GM18526 (cell line): Measurements from ENCODE around the gene PAM.

Experiments
- POLR2A ChIP-seq: IDR thresholded peaks from 3 replicates; pipeline ENCODE4 v1.6.1; 2011; ENCODE audit not compliant: insufficient read length; ENCODE audit errors: extremely low read depth

Gene PAM

GRCh38 chr5:102996011-102996575, 241.0 kb downstream of the PAM start:
- no peak for TF ChIP-seq POLR2A

- TF ChIP-seq POLR2A = no peak
Measured at GRCh38 chr5:102998224-102998623, 243.1 kb downstream of the PAM start.

- no peak for TF ChIP-seq POLR2A
Measured at GRCh38 chr5:102999191-102999590, 244.1 kb downstream of the PAM start.

- TF ChIP-seq POLR2A = no peak
Measured at GRCh38 chr5:103000089-103000488, 245.0 kb downstream of the PAM start.

- TF ChIP-seq POLR2A = no peak
Measured at GRCh38 chr5:103003872-103004271, 248.8 kb downstream of the PAM start.

- no peak for TF ChIP-seq POLR2A
Measured at GRCh38 chr5:103005276-103005675, 250.2 kb downstream of the PAM start.

GRCh38 chr5:103006921-103007320, 251.8 kb downstream of the PAM start:
- TF ChIP-seq POLR2A = no peak

- TF ChIP-seq POLR2A = no peak
Measured at GRCh38 chr5:103010168-103010567, 255.1 kb downstream of the PAM start.

- TF ChIP-seq POLR2A = no peak
Measured at GRCh38 chr5:103013933-103014552, 258.9 kb downstream of the PAM start.

- TF ChIP-seq POLR2A = no peak
Measured at GRCh38 chr5:103014983-103015382, 259.9 kb downstream of the PAM start.

- no peak for TF ChIP-seq POLR2A
Measured at GRCh38 chr5:103016167-103016566, 261.1 kb downstream of the PAM start.

GRCh38 chr5:103019804-103020203, 264.7 kb downstream of the PAM start:
- no peak for TF ChIP-seq POLR2A

- TF ChIP-seq POLR2A = no peak
Measured at GRCh38 chr5:103021314-103021713, 266.2 kb downstream of the PAM start.

- no peak for TF ChIP-seq POLR2A
Measured at GRCh38 chr5:103027267-103027666, 272.2 kb downstream of the PAM start.

- TF ChIP-seq POLR2A = no peak
Measured at GRCh38 chr5:103031607-103032006, 276.5 kb downstream of the PAM start.

- no peak for TF ChIP-seq POLR2A
Measured at GRCh38 chr5:103033696-103034095, 278.6 kb downstream of the PAM start.
